Testis (tissue), 2 donors: Measurements from ENCODE around the gene CCDC71L.
"Not testable (repeated sequence)": the region's sequence is repeated elsewhere in the genome, so short reads cannot be mapped to it uniquely, and the experiment has no call there.

ENCODE experiments used
- POLR2A ChIP-seq: fragments of 450-650 bp; IDR thresholded peaks from one replicate; pipeline ENCODE4 v1.6.1; 2017; ENCODE audit warnings: antibody characterized with exemption, mild to moderate bottlenecking, moderate library complexity
- TF ChIP-seq, protein P1 (sequence below), 3 experiments: fragments of 450-650 bp in 2 of 3; fragments of 200-600 bp in 1 of 3; sonication (generic) in 1 of 3; IDR thresholded peaks; one replicate each; pipeline ENCODE4 v1.5.1; 2016 to 2019; ENCODE audit warnings: antibody characterized with exemption in 3 of 3, mild to moderate bottlenecking in 2 of 3, moderate library complexity in 1 of 3

DNA sequence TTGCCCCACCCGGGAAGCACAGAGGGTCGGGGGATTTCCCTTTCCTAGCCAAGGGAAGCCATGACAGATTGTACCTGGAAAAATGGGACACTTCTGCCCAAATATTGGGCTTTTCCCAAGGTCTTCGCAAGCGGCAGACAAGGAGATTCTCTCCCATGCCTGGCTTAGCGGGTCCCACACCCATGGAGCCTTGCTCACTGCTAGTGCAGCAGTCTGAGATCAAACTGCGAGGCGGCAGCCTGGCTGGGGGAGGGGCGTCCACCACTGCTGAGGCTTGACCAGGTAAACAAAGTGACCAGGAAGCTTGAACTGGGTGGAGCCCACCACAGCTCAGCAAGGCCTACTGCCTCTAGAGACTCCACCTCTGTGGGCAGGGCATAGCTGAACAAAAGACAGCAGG lies 11.0 kb upstream of the CCDC71L start:
- TF ChIP-seq, protein P1, sequence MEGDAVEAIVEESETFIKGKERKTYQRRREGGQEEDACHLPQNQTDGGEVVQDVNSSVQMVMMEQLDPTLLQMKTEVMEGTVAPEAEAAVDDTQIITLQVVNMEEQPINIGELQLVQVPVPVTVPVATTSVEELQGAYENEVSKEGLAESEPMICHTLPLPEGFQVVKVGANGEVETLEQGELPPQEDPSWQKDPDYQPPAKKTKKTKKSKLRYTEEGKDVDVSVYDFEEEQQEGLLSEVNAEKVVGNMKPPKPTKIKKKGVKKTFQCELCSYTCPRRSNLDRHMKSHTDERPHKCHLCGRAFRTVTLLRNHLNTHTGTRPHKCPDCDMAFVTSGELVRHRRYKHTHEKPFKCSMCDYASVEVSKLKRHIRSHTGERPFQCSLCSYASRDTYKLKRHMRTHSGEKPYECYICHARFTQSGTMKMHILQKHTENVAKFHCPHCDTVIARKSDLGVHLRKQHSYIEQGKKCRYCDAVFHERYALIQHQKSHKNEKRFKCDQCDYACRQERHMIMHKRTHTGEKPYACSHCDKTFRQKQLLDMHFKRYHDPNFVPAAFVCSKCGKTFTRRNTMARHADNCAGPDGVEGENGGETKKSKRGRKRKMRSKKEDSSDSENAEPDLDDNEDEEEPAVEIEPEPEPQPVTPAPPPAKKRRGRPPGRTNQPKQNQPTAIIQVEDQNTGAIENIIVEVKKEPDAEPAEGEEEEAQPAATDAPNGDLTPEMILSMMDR (IDR thresholded peaks at IDR 0.05): not testable (repeated sequence)
- TF ChIP-seq POLR2A: not testable (repeated sequence)
